GM19238 (cell line): Measurements from ENCODE around the gene ELF5.

ENCODE experiments used
- DNase-seq: peaks from one replicate; pipeline ENCODE4 v3.0.0; 2011; ENCODE audit warnings: low spot score; ENCODE audit not compliant: insufficient read length

The ELF5 gene

DNA sequence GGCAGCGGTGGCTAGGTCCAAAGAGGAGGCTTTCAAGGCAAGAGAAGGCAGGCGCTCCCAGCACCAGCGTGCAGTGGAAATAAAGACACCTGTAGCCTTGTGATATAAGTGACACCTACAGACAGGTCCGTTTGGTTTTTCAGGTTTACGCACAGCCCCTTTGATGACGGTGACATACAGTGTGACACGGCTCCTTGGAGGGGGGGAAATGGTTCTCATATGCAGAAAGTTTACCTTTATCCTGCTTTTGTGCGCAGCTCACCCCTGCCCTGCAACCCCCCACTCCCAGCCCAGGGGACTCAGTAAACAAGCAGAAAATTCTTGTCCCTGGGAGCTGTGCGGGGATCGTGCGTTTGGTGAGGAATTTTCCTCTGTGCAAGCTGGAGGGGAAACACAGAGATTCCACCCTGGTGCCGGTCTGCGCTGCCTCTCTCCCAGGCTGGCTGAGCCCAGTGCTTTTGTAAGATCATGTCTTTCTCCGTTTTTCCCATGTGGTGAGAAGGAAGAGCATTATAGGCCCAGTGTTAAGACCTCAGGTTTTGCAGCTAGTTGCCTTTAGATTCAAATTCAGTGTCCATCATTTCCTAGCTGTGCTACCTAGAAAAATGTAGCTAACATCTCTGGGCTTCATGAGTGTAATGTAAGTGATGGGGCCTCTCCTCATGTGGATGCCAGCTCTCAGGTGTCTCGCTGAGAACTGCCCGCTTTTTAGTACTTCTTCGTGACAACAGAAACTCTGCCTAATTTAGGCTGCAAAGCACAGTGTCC is at the start of gene ELF5:
Gene ELF5, minus strand, starts transcription at position 113 of the 768 bp plus-strand sequence. CDS start 8,045 bp downstream, outside the sequence.
- no peak for DNase-seq

DNA sequence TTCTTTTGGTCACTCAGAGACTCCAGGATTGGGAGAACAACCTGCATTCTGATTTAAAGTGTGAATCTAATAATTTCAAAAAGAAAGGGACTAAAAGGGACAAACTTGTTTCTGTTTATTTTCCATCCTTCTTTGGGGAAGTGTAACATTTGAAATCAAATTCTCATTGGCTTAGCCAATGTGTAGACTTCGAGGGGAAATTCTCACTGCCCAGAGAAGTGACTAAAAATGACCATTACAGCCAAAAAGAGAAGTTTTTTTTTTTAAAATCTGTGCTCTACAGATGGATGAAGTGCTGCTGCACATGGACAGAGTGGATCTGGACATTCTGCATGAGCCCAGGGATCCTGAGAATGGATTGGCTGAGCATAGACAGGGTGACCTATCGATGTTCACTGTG is 49.4 kb upstream of the ELF5 start:
- no peak for DNase-seq

DNA sequence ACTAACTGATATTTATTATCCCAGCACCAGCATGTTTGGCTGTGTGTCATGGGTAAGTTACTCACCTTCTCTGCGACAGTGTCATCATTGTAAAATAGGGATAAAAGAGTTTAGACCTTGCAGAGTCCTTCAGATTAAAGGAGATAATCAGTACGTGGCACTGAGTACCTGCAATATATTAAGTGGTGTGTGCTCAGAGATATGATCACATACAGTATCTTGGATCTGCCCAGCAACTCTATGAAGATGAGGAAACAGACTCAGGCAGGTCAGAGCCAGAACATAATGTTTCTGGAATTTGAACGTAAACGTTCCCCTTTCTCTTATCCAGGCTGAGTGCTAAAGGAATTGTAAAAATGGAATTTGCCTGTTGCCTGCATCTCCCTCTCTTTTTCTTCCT is 46.9 kb upstream of the ELF5 start:
- no peak for DNase-seq

DNA sequence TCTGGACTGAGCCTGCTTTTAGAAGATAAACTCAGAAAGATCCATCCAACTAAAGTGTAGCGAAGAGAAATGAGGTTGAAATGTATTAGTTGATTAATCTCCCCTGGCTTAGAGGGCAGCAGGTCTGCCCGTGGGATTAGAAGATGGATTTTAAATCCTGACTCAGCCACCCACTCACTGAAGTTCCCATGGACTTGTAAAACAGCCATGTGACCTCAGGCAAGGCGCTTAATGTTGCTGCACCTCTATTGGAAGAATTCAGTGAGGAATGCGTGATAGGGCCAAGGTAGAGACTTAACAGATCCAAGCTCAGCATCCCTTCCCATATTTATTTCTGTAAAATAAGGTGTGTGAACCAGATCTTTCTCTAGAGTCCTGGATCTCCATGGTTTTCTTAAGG is 45.1 kb upstream of the ELF5 start:
- DNase-seq: no peak

DNA sequence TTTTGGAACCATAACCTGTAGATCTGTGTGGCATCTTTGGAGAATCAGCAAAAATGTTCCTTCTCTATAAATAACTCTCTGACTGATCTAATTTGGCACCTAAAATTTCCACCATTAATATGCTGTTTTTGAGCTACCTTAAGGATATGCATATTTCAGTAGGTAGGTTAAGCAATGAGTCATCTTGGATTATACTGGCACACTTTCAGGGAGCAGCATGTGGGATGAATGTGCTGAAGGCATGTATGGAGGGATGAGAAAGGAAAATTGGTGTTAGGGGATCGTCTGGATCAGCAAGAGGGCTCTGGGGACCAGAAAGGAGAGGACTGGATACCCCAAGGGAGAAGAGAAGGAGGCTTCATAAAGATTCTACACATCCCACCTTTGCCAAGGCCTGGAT is 44.6 kb upstream of the ELF5 start:
- no peak for DNase-seq

DNA sequence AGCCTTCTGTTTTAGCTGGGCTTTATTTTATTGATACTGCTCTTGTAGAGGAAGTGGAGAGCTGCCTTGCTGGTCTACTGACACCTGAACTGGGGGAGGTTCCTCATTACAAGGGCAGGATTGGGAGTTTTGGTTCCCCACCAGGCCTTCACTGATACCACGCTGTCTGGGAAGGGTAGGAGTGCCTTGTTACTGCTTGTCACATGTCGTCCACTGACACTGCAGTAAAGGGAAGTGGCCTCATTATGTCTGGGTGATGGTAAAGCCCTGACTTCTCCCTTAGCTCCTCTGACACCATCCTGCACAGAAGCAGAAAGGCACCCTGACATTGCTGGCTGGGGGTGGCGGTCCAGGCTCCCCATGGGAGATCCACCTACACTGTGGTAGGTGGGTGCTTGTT is 38.7 kb upstream of the ELF5 start:
- no peak for DNase-seq

DNA sequence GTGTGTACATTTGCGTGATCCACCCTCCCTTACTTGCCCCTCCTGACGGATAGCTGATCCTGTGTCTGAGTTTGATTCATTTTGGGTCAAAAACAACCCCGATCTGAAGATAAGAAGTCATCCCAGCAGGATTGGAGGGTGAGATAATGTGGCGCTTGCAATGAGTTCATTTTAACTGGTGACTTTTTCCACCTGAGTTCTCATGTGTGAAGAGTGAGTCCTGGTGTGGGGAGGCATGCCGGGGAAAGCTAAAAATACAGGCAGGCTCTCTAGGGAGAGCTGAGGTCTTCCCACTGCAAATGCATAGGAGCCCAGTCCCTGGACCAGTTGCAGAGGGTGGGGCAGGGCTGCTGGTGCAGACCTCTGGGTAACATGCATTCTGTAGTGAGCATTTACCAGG is 35.7 kb upstream of the ELF5 start:
- DNase-seq: no peak

DNA sequence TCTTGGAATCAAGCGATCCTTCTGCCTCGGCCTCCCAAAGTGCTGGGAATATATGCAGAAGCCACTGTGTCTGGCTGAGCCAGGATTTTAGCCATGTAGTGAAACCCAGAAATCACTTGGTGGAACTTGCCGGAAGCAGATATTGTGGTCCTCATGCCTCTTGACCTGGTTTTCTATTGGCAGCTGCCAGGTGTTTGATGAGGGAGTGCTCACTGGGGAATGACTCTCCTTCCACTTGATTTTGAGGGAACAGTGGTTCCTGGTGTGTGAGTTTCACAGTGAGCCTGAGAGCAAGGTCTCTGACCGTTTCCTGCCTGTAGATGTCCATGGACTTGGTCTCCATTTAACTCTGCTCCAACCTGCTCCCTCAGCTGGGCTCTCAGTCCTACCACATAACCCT is 34.7 kb upstream of the ELF5 start:
- DNase-seq: no peak

DNA sequence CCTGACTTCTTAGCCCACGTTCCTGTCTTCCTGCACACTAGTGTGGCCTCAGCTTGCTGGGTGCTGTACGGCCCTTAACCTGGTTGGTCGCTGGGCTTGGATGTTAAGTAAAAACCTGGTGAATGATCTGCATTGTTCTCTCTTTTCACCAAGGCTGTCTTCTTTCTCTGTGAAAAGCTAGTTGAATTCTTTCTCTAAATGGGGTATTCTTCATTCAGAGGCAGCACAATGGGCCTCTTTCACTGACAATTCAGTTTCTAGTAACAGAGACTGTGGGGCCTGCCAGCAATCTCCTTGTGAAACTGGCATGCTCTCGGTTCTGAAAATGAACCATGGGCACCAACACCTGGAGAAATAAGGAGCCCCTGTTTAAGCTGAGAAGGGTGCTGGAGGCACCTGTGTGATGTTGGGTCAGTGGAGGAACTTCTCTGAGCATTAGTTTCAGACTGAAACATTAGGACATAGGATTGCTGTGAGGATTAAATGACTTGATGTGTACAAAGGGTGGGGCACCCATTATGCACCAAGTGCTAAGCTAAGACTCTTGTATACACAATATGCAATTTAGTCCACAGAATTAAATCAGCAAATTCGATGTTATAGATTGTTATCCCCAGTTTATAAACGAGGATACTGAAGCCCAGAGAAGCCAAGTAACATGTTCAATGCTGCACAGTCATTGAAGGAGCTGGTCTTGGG is 33.1 kb upstream of the ELF5 start:
- no peak for DNase-seq

DNA sequence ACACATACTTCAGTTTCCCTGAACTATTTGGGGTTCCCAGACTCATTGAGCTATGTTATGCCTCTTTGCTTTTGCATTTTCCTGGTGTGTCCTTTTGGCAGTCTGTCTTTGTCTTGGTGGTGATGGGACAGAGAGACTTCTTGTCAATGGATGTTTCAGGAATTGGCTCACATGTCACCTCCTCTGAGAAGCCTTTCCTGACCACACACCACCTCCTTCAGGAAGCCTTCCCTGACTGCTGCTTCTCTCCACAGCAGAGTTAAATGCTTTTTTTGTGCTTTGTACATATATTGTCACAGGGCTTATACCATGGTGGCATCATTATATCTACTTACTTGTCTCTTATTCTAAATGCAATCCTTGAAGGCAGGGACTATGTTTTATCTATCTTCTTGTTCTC is 28.5 kb upstream of the ELF5 start:
- no peak for DNase-seq

DNA sequence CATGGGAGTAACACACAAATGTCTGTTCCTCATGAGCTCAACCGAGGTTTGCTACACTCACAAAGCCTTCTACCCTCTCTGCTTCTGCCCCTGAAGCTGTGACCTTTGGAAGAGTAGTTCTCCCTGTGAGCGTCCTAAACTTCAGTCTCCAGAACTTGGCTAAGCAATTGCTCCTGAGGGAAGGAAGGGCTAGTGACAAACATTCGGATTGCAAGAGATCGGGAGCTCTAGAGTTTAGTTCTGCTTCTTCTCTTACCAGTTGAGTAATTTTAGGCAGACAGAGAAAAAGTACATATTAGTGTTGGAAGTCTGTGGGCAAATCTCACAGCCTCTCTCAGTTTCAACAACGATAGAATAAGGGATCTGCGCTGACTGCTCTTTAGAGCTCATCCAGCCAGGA is 27.3 kb upstream of the ELF5 start:
- DNase-seq: no peak

DNA sequence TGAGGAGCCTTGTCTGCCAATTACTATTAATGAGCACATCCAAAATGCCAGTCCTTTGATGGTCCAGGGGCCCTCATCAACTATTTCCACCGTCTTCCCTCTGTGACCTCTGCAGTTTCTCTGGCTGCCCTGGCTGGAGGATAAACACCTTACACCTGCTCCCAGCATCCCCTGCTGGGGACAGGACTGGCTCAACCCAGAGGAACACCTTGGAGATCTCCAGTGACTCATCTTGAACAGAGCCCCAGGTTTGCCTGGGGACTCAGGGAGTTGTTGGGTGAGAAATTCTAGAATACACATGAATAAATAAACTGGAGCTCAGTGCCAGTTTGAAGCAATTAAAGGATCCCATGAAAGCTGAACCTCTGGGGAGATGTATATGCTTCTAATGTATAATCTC is 24.0 kb upstream of the ELF5 start:
- DNase-seq: no peak

DNA sequence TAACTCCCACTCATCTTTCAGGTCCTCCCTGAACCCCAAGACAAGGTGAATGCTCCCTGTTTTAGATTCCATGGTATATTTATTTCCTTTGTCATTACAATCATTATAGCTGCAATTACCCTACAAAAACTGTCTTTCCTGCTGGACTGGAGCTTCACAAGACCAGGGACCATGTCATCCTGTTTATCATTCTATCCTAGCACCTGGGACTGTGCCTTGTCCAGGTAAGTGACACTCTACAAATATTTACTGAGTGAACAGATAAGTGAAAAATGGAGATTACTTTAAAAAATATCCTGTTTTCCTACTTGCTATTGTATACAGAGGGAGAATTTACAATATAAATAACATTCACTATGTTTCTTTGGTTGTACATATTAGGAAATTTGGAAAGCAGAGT is 22.5 kb upstream of the ELF5 start:
- no peak for DNase-seq

DNA sequence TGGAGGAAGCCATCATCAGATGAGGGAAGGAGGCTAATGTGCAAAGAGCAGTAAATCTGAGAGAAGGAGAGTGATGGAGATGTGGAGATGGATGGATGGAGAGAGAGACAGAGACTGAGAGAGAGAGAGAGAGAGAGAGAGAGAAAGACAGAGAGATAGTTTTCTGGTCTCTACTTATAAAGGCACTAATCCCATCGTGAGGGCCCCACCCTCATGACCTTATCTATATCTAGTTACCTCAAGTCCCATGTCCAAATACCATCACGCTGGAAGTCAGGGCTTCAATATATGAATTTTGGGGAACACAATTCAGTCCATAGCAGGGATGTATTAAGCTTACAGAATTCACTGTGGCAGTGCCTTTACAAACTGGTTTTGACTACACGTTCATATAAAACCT is 21.2 kb upstream of the ELF5 start:
- no peak for DNase-seq

DNA sequence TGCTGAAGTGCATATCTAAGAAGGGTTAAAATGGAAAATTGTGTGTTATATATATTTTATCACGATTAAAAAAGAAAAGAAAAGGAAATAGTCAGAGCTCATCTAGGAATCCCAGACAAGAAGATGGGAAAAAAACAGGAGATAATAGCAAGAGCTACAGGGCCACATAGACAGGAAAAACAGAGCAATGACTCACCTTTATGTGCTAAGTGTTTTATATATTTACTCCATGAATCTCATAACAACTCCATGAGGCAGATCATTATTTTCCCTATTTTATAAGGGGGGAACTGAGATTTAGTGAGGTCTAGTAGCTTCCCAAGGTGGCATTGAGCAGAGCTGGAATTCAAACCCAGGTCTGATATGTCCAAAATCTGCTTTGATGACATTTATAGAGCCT is 18.1 kb upstream of the ELF5 start:
- no peak for DNase-seq

DNA sequence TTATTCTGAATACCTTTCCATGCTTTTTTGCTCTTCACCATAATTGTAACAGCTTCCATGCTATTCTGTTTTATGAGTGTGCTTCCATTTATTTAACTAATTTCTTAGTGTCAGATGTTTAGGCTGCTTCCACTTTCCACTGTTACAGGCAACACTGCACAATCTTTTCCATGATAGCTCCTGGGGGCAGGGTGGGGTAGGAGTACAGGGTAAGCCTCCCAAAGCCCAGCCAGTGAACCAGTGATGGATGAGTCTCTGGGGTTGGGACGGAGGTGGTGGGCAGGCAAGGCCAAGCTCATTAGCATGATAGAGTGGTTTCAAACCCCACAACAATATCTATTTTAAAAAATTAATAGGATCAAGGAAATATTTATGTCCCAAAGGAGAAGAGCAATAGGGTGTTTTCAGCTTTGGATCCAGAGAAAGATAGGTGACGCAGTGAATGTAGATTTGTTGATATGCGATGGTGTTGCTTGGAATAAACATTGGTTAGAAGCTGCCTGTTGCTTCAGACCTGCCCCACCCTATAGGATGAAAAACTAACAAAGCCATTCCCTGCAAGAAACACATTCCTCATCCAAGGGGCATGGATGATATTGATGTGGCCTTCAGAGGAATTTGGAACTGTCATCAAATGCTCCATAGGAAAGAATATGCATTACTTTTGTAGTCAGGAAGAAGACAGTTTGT is 17.1 kb upstream of the ELF5 start:
- DNase-seq: no peak

DNA sequence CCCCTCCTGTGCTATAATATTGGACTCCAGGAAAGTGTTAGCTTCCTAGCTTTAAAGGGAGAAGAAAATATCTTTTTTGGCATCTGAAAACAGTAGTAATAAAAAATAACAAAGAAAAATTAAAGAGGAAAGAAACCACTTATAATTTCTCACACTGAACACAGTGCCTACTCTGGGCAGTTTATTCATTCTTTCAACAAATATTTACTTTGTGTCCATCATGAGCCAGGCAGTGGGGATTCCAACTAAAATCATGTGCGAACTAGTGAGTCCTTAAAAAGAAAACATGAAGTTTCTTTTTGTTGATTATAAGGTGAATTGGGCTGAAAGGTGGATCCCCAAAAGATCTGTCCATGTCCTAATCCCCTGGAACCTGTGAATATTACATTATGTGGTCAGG is 16.0 kb upstream of the ELF5 start:
- DNase-seq: no peak

DNA sequence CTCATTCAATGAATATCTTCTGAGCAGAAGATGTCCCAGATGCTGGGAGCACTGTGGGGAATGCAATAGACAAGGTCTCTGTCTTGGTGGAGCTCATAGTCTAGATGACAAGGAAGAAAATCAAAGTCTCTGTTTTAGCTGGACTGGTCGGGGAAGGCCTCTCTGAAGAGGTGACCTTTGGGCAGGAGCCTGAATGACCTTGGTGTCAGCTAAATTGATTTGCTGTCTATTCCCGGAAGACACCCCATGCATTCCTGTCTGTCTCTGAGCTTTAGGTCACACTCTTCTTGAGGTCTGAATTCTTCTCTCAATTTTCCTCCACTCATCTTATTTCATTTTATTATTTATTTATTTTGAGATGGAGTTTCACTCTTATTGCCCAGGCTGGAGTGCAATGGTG is 14.5 kb upstream of the ELF5 start:
- DNase-seq: no peak

DNA sequence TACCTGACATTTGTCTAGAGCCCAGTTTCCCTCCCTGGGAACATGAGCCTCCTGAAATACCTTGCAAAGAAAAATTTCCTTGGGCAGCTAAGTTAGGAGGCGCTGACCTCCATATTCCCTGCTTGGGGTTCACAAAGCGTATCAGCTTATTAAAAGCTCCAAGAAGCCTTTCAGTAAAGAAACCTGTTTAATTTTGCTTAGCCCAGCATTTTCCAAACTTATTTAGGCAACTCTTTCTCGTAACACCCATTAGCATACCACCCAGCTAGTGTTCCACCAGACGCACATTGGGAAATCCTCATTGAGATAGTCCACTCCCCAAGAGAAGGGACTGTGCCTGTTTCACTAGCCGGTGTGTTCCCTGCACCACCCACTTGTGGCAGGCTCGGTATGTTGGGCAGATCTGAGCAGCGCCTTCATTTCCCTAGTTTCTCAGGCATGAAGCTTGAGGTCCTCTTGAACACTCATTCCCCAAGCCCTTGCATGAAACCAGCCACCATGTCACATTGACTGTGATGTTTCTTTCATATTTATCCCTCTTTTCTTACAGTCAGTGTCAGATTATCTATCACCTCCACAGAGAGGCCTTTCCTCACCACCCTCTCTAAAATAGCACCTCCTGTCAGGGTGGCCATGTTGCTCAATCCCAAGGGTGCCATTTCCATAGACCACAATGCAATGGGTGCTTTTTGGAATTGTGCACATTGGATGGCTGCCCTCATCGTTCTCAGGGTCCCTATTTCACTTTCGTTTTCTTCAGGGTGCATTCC is 12.5 kb upstream of the ELF5 start:
- no peak for DNase-seq

DNA sequence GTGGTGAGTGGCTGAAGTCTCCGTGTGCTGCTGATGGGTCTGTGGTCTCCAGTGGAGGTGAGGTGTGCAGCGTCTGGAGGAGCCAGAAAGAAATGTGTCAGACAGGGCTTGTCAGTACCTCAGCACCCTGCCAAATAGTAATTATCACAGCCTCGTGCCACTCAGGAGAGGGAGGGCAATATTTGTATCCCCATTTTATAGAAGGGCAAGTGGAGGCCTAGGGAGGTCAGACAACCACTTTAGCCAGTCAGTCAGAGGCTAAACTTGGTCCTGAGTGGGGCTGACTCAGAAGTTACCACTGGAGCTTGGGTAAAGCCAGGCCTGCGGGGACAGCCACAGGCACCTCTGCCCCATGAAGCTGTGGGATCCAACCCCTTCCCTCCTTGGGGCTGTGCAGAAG is 11.5 kb upstream of the ELF5 start:
- no peak for DNase-seq

DNA sequence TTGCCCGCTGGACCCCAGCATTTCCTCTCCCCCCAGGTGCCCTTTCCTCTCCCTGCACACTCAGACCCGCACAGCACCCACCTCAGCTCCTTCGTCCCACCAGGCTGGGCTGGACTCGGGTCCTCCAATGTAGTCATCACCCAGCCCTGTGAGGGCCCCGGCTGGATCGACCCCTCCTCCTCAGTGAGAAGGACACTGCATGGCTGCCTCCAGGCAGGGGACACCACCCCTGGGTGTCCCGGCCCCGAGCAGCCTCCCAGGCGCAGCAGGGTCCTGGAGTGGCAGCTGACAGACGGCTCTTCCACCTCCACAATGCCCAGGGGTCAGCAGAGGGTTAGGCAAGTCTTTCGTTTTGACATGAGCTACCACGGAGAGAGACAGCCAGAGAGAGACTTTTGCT is 11.1 kb upstream of the ELF5 start:
- DNase-seq: no peak

DNA sequence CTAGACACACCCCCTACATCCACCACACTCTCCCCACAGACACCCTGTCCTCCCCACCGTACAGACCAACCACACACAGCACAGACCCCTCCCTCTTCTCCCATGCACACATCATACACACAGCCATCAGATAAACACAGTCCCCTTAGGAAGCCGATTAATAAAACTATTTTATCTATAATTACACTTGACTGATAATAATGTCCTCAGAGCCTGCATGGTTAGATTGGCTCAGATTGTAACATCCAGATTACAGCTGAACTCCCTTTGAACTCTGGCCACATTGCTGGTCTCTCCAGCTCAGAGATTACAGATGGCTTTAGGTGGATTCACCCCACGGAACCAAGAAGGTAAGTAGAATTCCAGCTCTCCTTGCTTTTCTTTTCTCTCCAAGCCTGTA is 9.5 kb upstream of the ELF5 start:
- DNase-seq: no peak
